Measurements from ENCODE around the gene SSH2.
A peak's percentile ranks its signal among the peaks of the same experiment; 100 is the strongest.
"Not testable (repeated sequence)": the region's sequence is repeated elsewhere in the genome, so short reads cannot be mapped to it uniquely, and the experiment has no call there.

Gene SSH2

GRCh38 chr17:29931231-29931932 is 1.4 kb upstream of the SSH2 start:
- peak in 1 of 2 donors; percentile 44 for DNase-seq (ENCODE audit: low read depth in 2 of 2)

GRCh38 chr17:29930409-29931010 is 482 bp upstream of the SSH2 start:
- DNase-seq (ENCODE audit: low read depth in 2 of 2), result no peak

DNA sequence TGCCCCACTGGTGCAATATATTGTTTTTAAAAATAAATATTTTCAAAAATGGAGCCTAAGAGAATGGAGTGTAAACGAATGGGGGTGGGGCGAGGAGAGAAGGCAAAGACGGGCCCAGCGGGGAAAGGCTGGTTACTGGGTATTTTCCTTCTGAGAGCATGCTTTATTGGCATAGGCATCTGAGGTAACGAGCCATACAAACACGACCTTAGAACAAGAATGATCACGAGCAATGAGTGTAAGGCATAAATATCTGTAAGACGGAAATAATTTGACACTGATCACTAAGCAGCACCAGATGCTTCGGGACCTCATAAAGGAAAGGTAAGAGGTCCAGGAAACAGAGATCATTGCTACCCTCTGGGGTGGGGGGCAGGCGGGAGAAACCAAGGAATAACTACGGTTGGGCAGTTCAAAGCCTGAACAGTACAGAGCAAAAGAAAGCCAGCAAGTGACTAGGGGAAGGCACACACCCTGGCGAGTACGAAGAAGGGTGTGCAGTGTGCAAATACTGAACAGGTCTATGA is 959 bp downstream of the SSH2 start:
- no peak for DNase-seq (ENCODE audit: low read depth in 2 of 2)

DNA sequence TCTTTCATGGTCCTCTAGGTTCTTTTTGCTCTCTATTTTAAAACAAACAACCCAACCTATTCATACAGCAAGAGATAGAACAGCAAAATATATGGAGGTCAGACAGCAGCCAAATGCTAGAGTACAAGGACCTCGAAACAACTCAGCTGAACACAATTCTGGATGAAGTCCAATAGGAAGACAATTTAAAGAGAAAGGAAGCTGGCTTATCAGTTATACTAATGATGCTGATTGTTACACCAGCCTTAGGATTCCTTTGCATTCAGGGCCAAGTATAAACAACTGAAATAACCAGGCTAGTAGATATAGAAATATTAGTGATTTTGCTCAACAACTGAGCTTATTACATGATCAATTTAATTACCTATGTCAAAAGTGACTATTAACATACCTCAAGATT is 2.5 kb downstream of the SSH2 start:
- no peak for DNase-seq (ENCODE audit: low read depth in 2 of 2)

- DNase-seq (ENCODE audit: low read depth in 2 of 2), result no peak
Measured at GRCh38 chr17:29924786-29925185, 5.2 kb downstream of the SSH2 start.

DNA sequence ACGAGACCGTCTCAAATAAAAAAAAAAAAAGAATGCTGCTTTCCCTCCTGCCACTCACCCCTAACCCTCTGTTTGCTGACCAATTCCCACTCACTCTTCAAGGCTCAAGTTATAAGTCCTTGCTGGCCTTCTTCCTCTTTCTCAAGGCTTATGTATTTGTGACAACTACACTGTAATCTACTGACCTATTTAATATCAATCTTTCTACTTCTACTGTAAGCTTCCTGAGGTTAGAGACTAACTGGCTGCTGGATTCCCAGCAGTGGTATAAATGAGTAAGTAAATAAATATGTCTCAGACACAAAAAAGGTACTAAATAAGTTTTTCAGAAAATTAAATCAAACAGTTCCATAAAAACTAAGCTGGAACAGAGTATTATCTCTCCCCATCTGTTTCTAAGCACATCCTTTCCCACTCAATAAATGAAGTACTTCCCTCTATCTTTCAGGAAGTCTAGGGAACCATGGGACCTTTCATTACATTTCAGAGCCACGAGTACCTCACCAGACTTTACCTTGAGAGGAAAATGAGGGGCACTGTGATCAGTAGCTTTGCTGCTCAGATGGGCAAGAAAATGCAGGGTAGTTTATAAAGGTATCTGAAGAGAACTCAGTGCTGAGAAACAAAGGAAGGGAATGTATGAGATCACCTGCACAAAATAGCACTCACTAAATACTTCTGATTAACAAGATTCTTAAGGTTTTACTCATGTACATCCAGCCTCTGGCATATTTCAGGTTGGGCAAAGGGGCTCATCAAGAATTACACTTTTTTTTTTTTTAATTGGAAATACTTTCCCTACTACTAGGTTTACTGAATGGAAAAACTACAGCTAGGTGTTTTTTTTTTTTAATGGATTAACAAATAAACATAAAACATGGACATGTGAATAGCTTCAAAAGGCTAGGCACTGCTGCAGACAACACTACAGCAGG is 10.8 kb downstream of the SSH2 start:
- no peak for DNase-seq (ENCODE audit: low read depth in 2 of 2)

- DNase-seq (ENCODE audit: low read depth in 2 of 2), result no peak
Measured at GRCh38 chr17:29918016-29918415, 12.0 kb downstream of the SSH2 start.

GRCh38 chr17:29914819-29915537 is 15.1 kb downstream of the SSH2 start:
- no peak for DNase-seq (ENCODE audit: low read depth in 2 of 2)

- no peak for DNase-seq (ENCODE audit: low read depth in 2 of 2)
Measured at GRCh38 chr17:29911641-29912177, 18.3 kb downstream of the SSH2 start.

DNA sequence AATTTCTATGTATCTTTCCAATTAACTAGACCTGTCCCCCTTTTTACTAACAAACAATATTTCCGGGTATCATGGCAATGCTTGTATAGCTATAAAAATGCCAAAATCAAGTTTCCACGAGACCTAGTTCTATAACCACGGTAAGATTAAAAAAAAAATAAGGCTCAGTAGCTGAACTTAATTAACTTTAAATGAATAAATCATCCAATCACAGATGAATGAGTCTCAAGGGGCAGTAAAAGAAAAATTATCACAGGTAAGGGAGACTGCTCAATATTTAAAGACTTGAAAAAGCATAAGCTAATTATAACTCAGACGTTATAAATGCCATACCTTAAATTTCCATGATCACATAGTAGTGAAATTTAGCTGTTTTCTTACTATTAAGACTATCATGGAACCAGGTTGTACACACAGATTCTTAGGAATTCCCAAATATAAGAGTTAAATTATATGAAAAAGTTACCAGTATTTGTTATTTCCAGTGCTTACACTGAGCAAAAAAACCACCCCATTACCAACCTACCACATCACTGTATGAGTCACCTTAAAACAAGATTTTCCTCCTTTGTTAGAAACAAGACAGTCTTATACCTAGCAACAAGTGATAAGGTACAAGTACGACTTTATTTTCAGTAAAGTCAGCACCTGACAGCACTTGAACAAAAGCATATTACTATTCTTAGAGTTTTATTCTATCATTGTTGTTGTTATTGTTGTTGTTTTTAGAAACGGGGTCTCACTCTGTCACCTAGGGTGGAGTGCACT is 20.6 kb downstream of the SSH2 start:
- no peak for DNase-seq (ENCODE audit: low read depth in 2 of 2)

DNA sequence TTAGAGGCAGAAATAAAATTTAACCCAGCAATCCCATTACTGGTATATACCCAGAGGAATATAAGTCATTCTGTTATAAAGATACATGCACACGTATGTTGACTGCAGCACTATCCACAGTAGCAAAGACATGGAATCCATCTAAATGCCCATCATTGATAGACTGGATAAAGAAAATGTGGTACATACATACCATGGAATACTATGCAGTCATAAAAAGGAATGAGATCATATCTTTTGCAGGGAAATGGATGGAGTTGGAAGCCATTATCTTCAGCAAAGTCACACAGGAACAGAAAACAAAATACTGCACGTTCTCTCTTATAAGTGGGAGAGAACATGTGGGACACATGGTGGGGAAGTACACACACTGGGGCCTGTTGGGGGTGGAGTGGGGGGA is 23.1 kb downstream of the SSH2 start:
- DNase-seq (ENCODE audit: low read depth in 2 of 2), result no peak

DNA sequence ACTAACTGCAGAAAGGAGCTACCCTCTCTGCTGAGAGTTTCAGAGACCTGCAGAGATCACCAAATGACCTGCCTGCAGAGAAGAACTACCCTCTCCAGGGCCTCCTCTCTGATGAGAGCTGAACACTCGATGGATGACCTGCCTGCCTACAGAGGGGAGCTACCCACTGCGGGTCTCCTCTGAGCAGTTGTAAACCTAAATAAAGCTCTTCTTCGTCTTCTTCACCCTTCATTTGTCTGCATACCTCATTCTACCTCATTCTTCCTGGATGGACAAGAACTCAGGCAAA is 24.2 kb downstream of the SSH2 start:
- no peak for DNase-seq (ENCODE audit: low read depth in 2 of 2)

- DNase-seq (ENCODE audit: low read depth in 2 of 2), result no peak
Measured at GRCh38 chr17:29905086-29905878, 24.7 kb downstream of the SSH2 start.

GRCh38 chr17:29903471-29903870 is 26.6 kb downstream of the SSH2 start:
- no peak for DNase-seq (ENCODE audit: low read depth in 2 of 2)

DNA sequence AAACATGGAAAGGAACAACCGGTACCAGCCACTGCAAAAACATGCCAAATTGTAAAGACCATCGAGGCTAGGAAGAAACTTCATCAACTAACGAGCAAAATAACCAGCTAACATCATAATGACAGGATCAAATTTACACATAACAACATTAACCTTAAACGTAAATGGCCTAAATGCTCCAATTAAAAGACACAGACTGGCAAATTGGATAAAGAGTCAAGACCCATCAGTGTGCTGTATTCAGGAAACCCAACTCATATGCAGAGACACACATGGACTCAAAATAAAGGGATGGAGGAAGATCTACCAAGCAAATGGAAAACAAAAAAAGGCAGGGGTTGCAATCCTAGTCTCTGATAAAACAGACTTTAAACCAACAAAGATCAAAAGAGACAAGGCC is 32.9 kb downstream of the SSH2 start:
- DNase-seq (ENCODE audit: low read depth in 2 of 2), result not testable (repeated sequence)

- DNase-seq (ENCODE audit: low read depth in 2 of 2), result no peak
Measured at GRCh38 chr17:29892201-29892600, 37.8 kb downstream of the SSH2 start.

- DNase-seq (ENCODE audit: low read depth in 2 of 2), result no peak
Measured at GRCh38 chr17:29891131-29891530, 38.9 kb downstream of the SSH2 start.

DNA sequence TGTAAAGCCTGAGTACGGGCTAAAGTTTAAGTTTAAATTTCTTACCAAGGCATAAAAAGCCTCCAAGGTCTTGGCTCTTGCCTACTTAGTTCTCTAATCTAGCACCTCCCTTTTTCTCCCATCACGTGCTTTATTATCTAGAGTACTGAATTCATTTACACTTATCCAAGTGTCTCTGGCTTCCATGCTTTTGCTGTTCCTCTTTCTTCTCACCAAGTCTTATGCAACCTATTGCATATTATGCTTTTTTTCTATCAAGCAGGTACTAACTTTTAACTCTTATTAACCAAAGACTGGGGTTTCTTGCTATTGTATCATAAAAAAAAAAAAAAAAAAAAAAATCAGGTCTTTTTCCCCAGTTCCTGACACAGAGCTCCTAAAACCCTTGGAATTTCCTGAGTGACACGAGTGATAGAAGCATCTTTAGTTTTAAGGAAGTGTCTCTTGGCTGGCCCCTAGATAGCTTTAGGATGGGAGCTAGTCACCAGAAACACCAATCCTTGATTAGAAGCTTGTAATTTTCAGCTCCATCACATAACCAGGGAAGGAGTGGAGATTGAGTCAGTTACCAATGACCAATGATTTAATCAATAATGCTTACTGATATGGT is 44.9 kb downstream of the SSH2 start:
- DNase-seq (ENCODE audit: low read depth in 2 of 2), result no peak

- no peak for DNase-seq (ENCODE audit: low read depth in 2 of 2)
Measured at GRCh38 chr17:29883497-29883896, 46.5 kb downstream of the SSH2 start.

- no peak for DNase-seq (ENCODE audit: low read depth in 2 of 2)
Measured at GRCh38 chr17:29881256-29881655, 48.8 kb downstream of the SSH2 start.

Measured in stimulated activated CD4-positive, alpha-beta T cell treated with anti-CD3 and anti-CD28 coated beads, Interleukin-1b, Interleukin-23, amount 100 ng/mL, for 1 hour (primary cell).